22Rv1 (cell line): ENCODE results near the gene PPM1H.

Experiments used
- ZFX ChIP-seq: fragments of 450-650 bp; IDR thresholded peaks from 2 replicates; pipeline ENCODE4 v1.6.1; 2017; ENCODE audit warnings: antibody characterized with exemption, borderline replicate concordance
- TF ChIP-seq, protein P1 (sequence below): fragments of 450-650 bp; IDR thresholded peaks from 2 replicates; pipeline ENCODE4 v1.5.1; 2017; ENCODE audit warnings: mild to moderate bottlenecking

- TF ChIP-seq, protein P1, sequence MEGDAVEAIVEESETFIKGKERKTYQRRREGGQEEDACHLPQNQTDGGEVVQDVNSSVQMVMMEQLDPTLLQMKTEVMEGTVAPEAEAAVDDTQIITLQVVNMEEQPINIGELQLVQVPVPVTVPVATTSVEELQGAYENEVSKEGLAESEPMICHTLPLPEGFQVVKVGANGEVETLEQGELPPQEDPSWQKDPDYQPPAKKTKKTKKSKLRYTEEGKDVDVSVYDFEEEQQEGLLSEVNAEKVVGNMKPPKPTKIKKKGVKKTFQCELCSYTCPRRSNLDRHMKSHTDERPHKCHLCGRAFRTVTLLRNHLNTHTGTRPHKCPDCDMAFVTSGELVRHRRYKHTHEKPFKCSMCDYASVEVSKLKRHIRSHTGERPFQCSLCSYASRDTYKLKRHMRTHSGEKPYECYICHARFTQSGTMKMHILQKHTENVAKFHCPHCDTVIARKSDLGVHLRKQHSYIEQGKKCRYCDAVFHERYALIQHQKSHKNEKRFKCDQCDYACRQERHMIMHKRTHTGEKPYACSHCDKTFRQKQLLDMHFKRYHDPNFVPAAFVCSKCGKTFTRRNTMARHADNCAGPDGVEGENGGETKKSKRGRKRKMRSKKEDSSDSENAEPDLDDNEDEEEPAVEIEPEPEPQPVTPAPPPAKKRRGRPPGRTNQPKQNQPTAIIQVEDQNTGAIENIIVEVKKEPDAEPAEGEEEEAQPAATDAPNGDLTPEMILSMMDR, result no peak
- no peak for TF ChIP-seq ZFX
Observed at GRCh38 chr12:62677355-62677754, 257.6 kb downstream of the PPM1H start.
